ENCODE results near the gene VSTM2L.

The VSTM2L gene

DNA sequence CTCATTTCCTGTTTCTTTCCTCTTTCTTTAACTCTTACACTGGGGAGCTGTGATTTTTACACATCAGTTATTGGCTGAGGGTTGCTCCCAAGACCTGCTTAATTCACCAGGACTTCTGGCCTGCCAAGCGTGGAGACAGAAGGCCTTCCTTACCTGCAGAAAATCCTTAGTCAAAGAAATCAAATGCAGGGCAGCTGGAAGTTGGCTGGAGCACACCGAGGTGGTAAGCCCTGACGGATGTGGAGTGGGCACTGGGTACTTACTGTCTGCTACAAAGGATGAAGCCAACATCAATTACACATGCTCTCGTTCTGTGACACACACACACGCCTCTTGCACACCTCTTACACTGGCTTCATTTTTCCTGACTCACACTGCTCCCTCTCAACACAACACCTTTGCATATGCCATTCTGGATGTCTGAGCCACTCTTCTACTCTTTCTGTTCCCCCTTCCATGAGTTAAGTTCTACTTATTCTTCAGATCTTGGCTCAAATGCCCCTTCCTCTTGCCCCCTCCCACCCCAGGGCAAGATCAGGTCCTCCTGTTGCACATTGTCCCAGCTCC lies 68.7 kb downstream of the VSTM2L start:
- no peak for DNase-seq

- no peak for DNase-seq
These were observed 69.5 kb downstream of the VSTM2L start for GRCh38 chr20:37972256-37973058.

- no peak for DNase-seq
These were observed 70.4 kb downstream of the VSTM2L start for GRCh38 chr20:37973059-37973910.

GRCh38 chr20:37976887-37977286 lies 74.0 kb downstream of the VSTM2L start:
- no peak for DNase-seq

DNA sequence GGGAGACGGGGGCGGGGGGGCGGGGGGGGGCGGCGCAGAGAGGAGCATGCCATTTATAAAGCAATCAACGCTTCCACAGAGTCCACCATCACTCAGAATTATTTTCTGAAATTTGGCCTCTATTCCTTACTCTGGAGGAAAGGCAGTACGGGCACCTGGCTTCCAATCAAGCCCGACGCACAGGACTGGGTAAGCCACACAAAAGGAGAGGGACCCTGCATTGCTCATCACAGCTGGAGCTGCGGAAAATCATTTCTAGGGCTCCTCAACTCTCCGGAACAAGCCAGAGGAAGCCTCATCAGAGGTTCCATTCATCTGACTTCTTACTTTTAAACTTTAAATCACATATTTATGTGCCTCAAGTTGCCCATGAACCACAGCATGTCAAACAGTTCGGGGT lies 74.4 kb downstream of the VSTM2L start:
- no peak for DNase-seq

DNA sequence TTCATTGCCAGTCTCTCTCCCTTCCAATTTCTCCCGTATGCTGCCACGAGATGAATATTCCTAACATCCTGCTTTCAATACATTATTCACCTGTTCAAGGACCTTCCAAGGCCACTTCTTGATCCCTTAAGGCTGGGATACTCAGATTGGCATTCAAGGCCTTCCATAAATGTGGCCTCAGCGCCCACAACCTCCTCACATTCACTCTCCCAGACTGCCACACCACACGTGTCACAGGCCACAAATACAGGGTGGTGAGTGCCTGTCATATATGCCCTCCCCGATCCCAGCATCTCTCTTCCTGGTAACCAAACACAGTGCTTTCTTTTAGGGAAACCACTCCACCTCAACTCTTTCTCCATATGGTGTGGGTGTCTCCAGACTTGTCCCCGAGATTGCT lies 74.9 kb downstream of the VSTM2L start:
- no peak for DNase-seq

DNA sequence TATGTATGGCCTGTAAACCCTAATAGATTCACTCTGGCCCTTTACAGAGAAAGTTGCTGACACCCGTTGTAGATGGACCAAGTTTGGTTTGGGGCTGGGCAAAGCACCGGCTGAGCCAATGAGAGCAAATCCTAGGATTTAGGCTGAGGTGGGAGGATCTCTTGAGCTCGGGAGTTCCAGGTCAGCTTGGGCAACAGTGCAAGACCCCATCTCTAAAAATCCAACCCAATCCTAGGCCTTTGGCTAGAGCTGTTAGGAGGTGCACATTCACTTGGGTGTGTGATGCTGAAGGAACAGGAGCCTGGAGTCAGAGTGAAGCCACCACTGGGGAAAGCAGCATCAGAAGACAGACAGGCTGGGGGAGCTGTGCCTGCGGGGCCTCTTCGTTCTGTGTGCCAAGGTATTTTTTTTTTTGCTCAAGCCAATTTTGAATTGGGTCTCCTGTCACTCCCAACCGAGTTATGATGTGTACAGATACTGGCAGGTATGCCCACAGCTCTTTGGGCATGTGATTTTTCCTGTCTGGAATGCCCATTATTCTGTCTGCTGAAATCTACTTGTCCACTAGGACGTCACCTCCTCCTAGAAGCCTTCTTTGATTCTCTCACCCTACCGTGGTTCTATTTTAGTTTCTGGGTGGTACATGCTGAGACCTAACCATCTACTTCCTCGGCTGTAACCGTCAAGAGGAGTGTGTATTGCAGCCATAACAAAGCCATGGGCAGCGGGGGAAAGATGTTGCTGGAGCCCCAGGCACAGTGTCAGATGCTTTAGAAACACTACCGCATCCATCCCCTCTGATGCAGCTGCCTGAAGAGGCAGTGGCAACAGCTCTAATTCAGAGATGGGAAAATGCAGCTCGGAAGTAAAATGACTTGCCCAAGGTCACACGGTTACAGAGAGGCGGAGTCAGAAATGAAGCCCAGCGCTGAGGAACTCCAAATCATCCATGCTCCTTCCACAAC lies 76.4 kb downstream of the VSTM2L start:
- no peak for DNase-seq

- no peak for DNase-seq
These were observed 77.5 kb downstream of the VSTM2L start for GRCh38 chr20:37980383-37980782.

- DNase-seq = no peak
These were observed 77.9 kb downstream of the VSTM2L start for GRCh38 chr20:37980876-37981275.

- DNase-seq = no peak
These were observed 78.6 kb downstream of the VSTM2L start for GRCh38 chr20:37981568-37981967.

GRCh38 chr20:37983286-37983685 lies 80.4 kb downstream of the VSTM2L start:
- DNase-seq = no peak

GRCh38 chr20:37984018-37984785 lies 81.3 kb downstream of the VSTM2L start:
- DNase-seq = no peak

GRCh38 chr20:37986044-37986858 lies 83.3 kb downstream of the VSTM2L start:
- no peak for DNase-seq

DNA sequence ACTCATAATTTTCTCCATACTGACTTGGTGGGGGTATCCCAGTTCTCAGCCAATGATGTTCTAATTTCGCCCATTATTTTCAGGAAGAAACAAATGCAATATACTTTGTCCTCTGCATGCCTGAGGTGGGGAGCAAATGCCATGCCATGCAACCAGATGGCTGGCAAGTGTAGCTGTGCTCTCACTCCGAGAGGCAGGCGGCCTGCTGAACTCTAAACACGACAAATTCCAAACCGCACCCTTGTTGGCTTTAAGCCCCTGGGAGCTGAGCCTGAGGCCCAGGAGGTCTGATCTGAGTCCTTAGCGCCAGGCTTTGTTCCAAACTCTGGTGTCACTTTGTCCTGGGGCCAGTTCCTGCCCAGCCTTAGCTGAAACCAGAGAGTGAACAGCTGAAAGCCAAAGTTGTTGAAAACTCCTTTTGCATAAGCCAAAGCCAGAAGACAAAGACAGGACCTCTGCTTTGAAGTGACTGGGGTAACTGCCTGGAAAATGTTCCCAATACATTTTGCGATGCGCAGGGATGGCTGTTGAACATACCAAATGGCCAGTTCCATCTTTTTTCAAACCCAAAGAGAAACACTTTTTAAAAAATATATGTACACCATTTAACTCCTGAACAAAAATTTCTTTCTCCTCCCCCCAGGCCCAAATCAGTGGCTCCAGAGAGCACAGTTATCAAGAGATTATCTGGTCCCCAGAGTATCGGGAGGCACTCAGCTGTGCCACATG lies 84.1 kb downstream of the VSTM2L start:
- DNase-seq = no peak

DNA sequence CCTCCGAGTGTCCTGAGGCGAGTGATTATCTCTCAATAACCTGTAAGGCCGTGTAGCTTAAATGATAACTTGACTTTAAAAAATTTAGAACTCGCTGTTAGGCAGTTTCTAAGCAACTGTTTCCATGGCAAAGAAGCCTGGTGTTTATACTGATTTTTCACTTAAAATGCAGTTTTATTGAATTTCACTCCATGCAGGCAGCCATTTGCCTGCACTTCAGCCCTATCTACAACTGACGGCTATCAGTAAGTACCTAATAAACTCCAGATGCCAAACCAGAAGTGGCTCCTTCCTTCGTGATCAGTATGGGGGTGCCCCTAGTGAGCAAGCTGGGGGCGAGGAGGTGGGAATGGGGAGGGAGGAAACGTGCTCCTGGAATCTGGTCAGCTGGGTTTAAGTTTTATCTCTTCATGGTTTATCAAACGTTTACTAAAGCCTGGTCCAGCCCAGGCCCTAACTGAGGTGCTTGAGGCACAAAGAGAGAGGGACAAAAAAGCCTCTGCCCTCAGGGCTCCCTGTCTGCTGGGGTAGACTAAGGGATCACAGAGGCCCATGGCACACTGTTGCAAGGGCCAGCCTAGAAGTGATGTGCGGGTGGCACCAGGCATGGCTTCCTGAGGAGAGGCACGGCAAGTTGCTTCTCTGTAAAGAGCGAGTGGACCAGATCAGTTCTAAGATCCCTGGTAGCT lies 84.8 kb downstream of the VSTM2L start:
- no peak for DNase-seq

- DNase-seq = no peak
These were observed 85.5 kb downstream of the VSTM2L start for GRCh38 chr20:37988306-37988954.

DNA sequence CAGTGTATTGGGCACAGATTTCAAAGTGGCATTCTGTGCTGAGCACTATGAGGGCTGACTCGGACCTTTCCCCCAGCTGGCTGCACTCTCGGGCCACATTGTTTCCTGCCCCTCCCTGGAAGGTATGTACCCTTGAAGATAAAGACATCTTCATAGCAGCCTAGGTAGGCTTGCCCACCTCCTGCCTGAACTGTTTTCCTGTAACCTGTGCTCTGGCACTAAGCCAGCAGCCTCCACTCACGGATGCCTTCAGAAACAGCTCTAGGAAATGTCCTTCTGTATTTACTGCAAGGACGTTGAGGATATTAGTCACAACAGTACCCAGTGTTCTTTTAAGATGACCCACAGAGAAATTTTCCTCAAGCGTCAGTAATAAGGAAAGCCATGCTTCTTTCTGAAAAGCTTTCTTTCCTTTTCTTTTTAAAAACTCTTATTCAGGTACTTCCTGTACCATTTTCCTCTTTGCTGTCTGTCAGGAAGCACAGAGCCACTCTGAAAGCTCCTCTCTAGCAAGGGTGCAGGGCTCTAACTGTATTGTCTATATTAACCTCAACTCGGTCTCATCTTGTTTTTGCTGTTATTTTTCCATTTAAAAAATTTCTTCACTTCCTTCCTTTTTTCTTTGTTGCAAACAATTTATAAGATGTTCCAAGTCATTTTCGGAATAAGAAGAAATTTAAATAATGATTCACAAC lies 86.8 kb downstream of the VSTM2L start:
- no peak for DNase-seq

DNA sequence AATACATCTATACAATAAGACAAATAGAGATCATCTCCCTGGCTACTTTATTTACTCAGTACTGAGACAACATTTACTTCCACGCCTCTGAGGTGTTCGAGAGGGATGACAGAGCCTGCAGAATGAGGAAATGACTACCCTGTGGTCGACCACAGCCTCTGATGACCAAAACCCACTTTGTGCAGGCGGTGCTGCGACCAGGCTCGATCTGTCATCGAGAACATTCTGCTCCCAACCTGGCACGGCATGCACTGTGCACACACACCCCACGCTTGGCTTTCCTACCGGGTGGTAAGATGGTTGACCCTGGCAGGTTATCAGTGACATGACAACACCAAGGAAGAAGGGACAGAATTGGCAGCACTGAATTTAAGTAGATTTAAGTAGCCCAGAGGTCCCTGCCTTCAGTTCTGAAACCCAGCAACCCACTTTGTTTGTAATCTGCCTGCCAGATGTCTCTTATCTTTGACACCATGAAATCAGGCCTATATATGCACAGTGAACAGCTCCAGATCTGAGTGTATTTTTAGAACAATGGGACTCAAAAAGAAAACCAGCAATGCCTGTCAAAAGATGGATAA lies 87.7 kb downstream of the VSTM2L start:
- DNase-seq = no peak
